Neutrophil (primary cell): ENCODE data around the gene CHAC1.

ENCODE experiments used
- H3K27ac ChIP-seq: fragments of 200-600 bp; sonication (generic); 2 replicates; pipeline ENCODE4 v1.5.1; 2016; ENCODE audit warnings: mild to moderate bottlenecking, moderate library complexity
- H3K27me3 ChIP-seq: fragments of 200-600 bp; sonication (generic); 2 replicates; pipeline ENCODE4 v1.6.0; 2016; ENCODE audit warnings: mild to moderate bottlenecking
- H3K36me3 ChIP-seq: fragments of 200-600 bp; sonication (generic); 2 replicates; pipeline ENCODE4 v1.5.1; 2017
- H3K4me1 ChIP-seq, 2 experiments: fragments of 200-600 bp in 1 of 2; sonication (generic) in 1 of 2; 1 replicate in 1 of 2; 2 replicates in 1 of 2; pipeline versions ENCODE4 v1.5.1 to v1.6.1; 2013 to 2016; ENCODE audit warnings: low read depth in 1 of 2, low read length in 1 of 2, mild to moderate bottlenecking in 1 of 2, moderate library complexity in 1 of 2; ENCODE audit not compliant: control insufficient read depth in 1 of 2, insufficient read depth in 1 of 2
- H3K4me3 ChIP-seq, 2 experiments: fragments of 200-600 bp in 1 of 2; sonication (generic) in 1 of 2; 1 replicate in 1 of 2; 2 replicates in 1 of 2; pipeline ENCODE4 v1.5.1; 2013 to 2016; ENCODE audit warnings: low read depth in 1 of 2, low read length in 1 of 2, mild to moderate bottlenecking in 1 of 2, moderate library complexity in 1 of 2
- H3K9me3 ChIP-seq: fragments of 200-600 bp; sonication (generic); 2 replicates; pipeline ENCODE4 v1.5.1; 2016
- CTCF ChIP-seq: fragments of 200-600 bp; sonication (generic); IDR thresholded peaks from 2 replicates; pipeline ENCODE4 v1.5.1; 2016; ENCODE audit warnings: antibody characterized with exemption

CHAC1 gene

GRCh38 chr15:40984406-40984805 lies 31.1 kb downstream of the CHAC1 start:
- peaks cover 92% of the 10 kb centered on the region for H3K36me3 ChIP-seq
- no peak for TF ChIP-seq CTCF
- H3K9me3 ChIP-seq, result no peaks in the 10 kb centered on the region
- no peaks in the 10 kb centered on the region for H3K27me3 ChIP-seq
- H3K27ac ChIP-seq, result no peak overlapping the region
- no peak overlapping the region for H3K4me3 ChIP-seq
- H3K4me1 ChIP-seq, result no peaks in the 10 kb centered on the region

DNA sequence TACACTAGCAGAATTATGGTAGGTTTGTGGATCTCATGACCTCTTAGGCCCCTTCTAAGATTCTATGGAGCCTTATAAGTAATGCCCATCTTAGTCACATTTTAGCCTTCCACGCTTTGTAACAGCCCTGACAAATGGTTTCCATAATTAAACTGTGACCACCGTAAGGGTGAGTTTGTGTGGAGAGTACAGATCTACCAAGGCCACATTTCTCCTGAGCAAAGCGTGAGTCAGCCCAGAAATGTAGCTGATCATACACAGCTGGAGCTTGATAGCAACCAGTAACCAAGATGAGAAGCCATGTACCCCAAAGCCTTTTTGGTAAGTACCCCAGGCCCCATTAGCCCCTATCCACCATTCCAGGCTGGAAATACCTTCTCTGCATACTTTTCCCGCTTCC lies 31.7 kb downstream of the CHAC1 start:
- Histone ChIP-seq H3K9me3 (no peaks in the 10 kb centered on the region), H3K36me3 (peaks cover 86% of the 10 kb centered on the region), H3K4me1 (no peaks in the 10 kb centered on the region), H3K27ac (no peak overlapping the region), H3K4me3 (no peak overlapping the region), H3K27me3 (no peaks in the 10 kb centered on the region)
- no peak for TF ChIP-seq CTCF

DNA sequence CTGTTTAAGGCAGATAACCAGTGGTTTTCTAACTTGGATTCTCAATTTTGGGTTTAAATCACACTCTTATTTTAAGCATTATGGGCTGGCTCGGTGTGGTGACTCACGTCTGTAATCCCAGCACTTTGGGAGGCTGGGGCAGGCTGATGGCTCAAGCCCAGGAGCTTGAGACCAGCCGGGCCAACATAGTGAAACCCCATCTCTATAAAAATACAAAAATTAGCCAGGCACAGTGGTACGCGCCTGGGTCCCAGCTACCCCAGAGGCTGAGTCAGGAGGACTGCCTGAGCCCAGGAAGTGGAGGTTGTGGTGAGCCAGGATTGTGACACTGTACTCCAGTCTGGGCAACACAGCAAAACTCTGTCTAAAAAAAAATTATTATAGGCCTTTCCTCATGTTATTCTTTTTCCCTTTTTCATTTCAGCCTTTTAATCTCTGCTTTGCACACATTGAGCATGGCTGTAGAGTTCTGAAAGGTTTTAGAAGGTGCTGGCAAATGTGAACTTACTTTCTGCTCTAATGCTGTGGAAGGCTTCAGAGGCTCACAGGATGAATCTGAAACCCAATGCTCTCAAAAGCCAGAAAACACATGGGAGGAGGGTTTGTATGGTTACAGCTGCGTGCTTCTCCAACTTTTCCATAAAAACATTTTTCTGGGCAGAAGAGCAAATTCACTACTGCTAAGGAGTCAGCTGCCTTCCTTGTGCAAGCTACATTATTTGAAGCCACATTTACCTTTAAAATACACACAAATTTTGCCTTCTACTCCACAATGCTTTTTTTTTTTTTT lies 32.5 kb downstream of the CHAC1 start:
- Histone ChIP-seq H3K27ac (no peak overlapping the region), H3K27me3 (no peaks in the 10 kb centered on the region), H3K9me3 (no peaks in the 10 kb centered on the region), H3K4me3 (no peak overlapping the region), H3K36me3 (peaks cover 84% of the 10 kb centered on the region), H3K4me1 (no peaks in the 10 kb centered on the region)
- no peak for TF ChIP-seq CTCF

DNA sequence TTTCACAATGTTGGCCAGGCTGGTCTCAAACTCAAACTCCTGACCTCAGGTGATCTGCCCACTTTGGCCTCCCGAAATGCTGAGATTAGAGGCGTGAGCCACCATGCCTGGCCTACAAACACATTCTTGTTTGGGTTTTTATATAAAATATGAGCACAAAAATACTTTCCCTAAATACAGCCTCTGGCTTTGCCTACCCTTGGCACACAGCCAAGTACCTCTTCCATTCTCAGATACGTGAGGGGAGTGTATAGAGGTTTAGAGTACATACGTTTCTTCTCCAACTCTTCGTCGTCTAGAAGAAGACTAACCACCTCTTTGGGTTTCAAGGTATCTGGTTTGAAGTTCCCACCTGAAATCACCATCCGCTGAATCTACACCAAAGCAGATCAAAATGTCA lies 33.5 kb downstream of the CHAC1 start:
- Histone ChIP-seq H3K4me1 (no peaks in the 10 kb centered on the region), H3K4me3 (no peak overlapping the region), H3K9me3 (no peaks in the 10 kb centered on the region), H3K27me3 (no peaks in the 10 kb centered on the region), H3K27ac (no peak overlapping the region), H3K36me3 (peaks cover 80% of the 10 kb centered on the region)
- TF ChIP-seq CTCF, result no peak

DNA sequence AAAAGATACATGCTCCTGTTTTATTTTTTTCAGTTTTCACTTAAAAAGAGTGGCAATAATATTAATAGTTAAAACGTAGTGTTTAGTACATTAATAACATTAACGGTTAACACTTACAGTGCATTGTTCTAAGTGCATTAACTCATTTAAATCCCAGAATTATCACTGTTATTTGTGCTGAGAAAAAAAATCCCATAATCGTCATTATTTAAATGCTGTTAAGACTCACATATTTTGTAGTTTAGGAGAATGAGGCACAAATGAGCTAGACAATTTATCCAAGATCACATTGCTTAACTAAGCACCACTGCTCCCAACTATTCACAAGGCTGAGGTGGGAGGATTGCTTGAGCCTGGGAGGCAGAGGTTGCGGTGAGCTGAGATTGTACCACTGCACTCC lies 34.9 kb downstream of the CHAC1 start:
- no peak for TF ChIP-seq CTCF
- no peaks in the 10 kb centered on the region for H3K9me3 ChIP-seq
- no peaks in the 10 kb centered on the region for H3K4me1 ChIP-seq
- no peaks in the 10 kb centered on the region for H3K27me3 ChIP-seq
- no peak overlapping the region for H3K4me3 ChIP-seq
- peaks cover 73% of the 10 kb centered on the region for H3K36me3 ChIP-seq
- H3K27ac ChIP-seq, result no peak overlapping the region
